Activated naive CD4-positive, alpha-beta T cell treated with anti-CD3 and anti-CD28 coated beads, Interleukin-2, amount 50 U/mL, for 72 hours (primary cell): Measurements from ENCODE around the gene WASHC4. TPM values are rescaled to one million over a fixed set of nuclear protein-coding genes. Genes with fewer than 3 reads are reported as not detected.
A peak's percentile ranks its signal among the peaks of the same experiment; 100 is the strongest.
"Not testable (repeated sequence)": the region's sequence is repeated elsewhere in the genome, so short reads cannot be mapped to it uniquely, and the experiment has no call there.

Source experiments
- ATAC-seq, 2 donors: fragments of 150-1000 bp; cut with Tn5 transposase; 2 replicates each; pipeline ENCODE4 v1.10.0; 2021; ENCODE audit warnings: mild to moderate bottlenecking in 2 of 2, moderate library complexity in 2 of 2
- DNase-seq, 2 donors: peaks; one replicate each; pipeline ENCODE4 v3.0.0; 2021 to 2022; ENCODE audit warnings: low spot score in 2 of 2
- H3K27ac Mint-ChIP-seq, 2 donors: one replicate each; pipeline ENCODE4 v1.8.0; 2022; ENCODE audit warnings: mild to moderate bottlenecking in 2 of 2, mixed read lengths in 2 of 2
- H3K36me3 Mint-ChIP-seq, 2 donors: one replicate each; pipeline ENCODE4 v1.8.0; 2022; ENCODE audit warnings: mixed read lengths in 2 of 2
- H3K9me3 Mint-ChIP-seq, 2 donors: one replicate each; pipeline ENCODE4 v1.8.0; 2022; ENCODE audit warnings: mixed read lengths in 2 of 2
- total RNA-seq, 2 donors: library from RNA; stranded (reverse); gene quantifications; one replicate each; pipeline ENCODE4 v1.2.3, GENCODE V29; 2022

WASHC4 gene
- total RNA-seq, 2 donors from 2014 or later, result 30.5 to 41.2 TPM

- no peak within 1 kb of the TSS for H3K27ac Mint-ChIP-seq
- peak; percentile 92 to 96 for ATAC-seq
Measured at GRCh38 chr12:105084251-105085250, 23.0 kb upstream of the WASHC4 start, which contains the start of gene ALDH1L2. Gene ALDH1L2, minus strand, starts transcription at chr12:105084458. Its CDS starts 22 bp downstream, at chr12:105084436.

GRCh38 chr12:105085501-105085900 lies 22.0 kb upstream of the WASHC4 start:
- Mint-ChIP-seq H3K36me3 (peaks cover 0 to 11% of the 10 kb centered on the region in 2 donors), H3K9me3 (peaks cover 0 to 10% of the 10 kb centered on the region in 2 donors), H3K27ac (no peak overlapping the region)
- ATAC-seq (no peak), DNase-seq (no peak)

More at GRCh38 chr12:105084251-105085250, 23.0 kb upstream of the WASHC4 start, which contains the start of gene ALDH1L2:
- Mint-ChIP-seq H3K9me3 (peaks cover 0 to 10% of the 10 kb centered on the region in 2 donors), H3K36me3 (peaks cover 0 to 11% of the 10 kb centered on the region in 2 donors)
- peak in 1 of 2 donors; percentile 67 for DNase-seq

- Mint-ChIP-seq H3K27ac (no peak overlapping the region), H3K36me3 (peaks cover 0 to 5% of the 10 kb centered on the region in 2 donors), H3K9me3 (peaks cover 0 to 10% of the 10 kb centered on the region in 2 donors)
- ATAC-seq, result no peak
- DNase-seq, result no peak
Measured at GRCh38 chr12:105089817-105090216, 17.7 kb upstream of the WASHC4 start.

GRCh38 chr12:105090361-105090760 lies 17.2 kb upstream of the WASHC4 start:
- ATAC-seq (no peak), DNase-seq (no peak)
- Mint-ChIP-seq H3K27ac (no peak overlapping the region), H3K36me3 (peaks cover 0 to 4% of the 10 kb centered on the region in 2 donors), H3K9me3 (peaks cover 0 to 8% of the 10 kb centered on the region in 2 donors)

GRCh38 chr12:105091476-105092206 lies 15.9 kb upstream of the WASHC4 start:
- no peak overlapping the region for H3K27ac Mint-ChIP-seq
- ATAC-seq (no peak), DNase-seq (no peak)
- peaks cover 6% of the 10 kb centered on the region in 2 donors for H3K9me3 Mint-ChIP-seq
- H3K36me3 Mint-ChIP-seq, result no peaks in the 10 kb centered on the region

GRCh38 chr12:105092336-105092735 lies 15.2 kb upstream of the WASHC4 start:
- DNase-seq, result no peak
- peaks cover 6% of the 10 kb centered on the region in 2 donors for H3K9me3 Mint-ChIP-seq
- H3K27ac Mint-ChIP-seq, result no peak overlapping the region
- H3K36me3 Mint-ChIP-seq, result no peaks in the 10 kb centered on the region
- ATAC-seq, result no peak

- not testable (repeated sequence) for H3K36me3 Mint-ChIP-seq, H3K9me3 Mint-ChIP-seq, ATAC-seq, DNase-seq, H3K27ac Mint-ChIP-seq
Measured at GRCh38 chr12:105095338-105095737, 12.2 kb upstream of the WASHC4 start.

GRCh38 chr12:105099356-105099755 lies 8.2 kb upstream of the WASHC4 start:
- Mint-ChIP-seq H3K27ac (no peak overlapping the region), H3K36me3 (peaks cover 0 to 7% of the 10 kb centered on the region in 2 donors), H3K9me3 (peaks cover 6% of the 10 kb centered on the region in 2 donors)
- DNase-seq, result no peak
- no peak for ATAC-seq

GRCh38 chr12:105100207-105100985 lies 7.1 kb upstream of the WASHC4 start:
- DNase-seq, result no peak
- no peak for ATAC-seq
- Mint-ChIP-seq H3K27ac (no peak overlapping the region), H3K9me3 (peaks cover 6 to 10% of the 10 kb centered on the region in 2 donors), H3K36me3 (peaks cover 6 to 7% of the 10 kb centered on the region in 2 donors)

GRCh38 chr12:105100998-105101397 lies 6.5 kb upstream of the WASHC4 start:
- ATAC-seq, result no peak
- H3K36me3 Mint-ChIP-seq, result peaks cover 6 to 7% of the 10 kb centered on the region in 2 donors
- H3K9me3 Mint-ChIP-seq, result peaks cover 6 to 10% of the 10 kb centered on the region in 2 donors
- DNase-seq, result no peak
- no peak overlapping the region for H3K27ac Mint-ChIP-seq

GRCh38 chr12:105102673-105103072 lies 4.9 kb upstream of the WASHC4 start:
- no peak for DNase-seq
- H3K9me3 Mint-ChIP-seq, result peaks cover 0 to 4% of the 10 kb centered on the region in 2 donors
- ATAC-seq, result no peak
- peaks cover 6 to 15% of the 10 kb centered on the region in 2 donors for H3K36me3 Mint-ChIP-seq
- H3K27ac Mint-ChIP-seq, result no peak overlapping the region

- no peak overlapping the region for H3K27ac Mint-ChIP-seq
- DNase-seq (no peak), ATAC-seq (no peak)
- H3K36me3 Mint-ChIP-seq, result peaks cover 11 to 12% of the 10 kb centered on the region in 2 donors
- H3K9me3 Mint-ChIP-seq, result peaks cover 0 to 4% of the 10 kb centered on the region in 2 donors
Measured at GRCh38 chr12:105104762-105105161, 2.8 kb upstream of the WASHC4 start.

- ATAC-seq (no peak), DNase-seq (no peak)
- peaks cover 0 to 4% of the 10 kb centered on the region in 2 donors for H3K9me3 Mint-ChIP-seq
- peaks cover 11 to 13% of the 10 kb centered on the region in 2 donors for H3K36me3 Mint-ChIP-seq
- H3K27ac Mint-ChIP-seq, result peak overlapping the region in 1 of 2 donors; percentile 96
Measured at GRCh38 chr12:105106621-105107020, 910 bp upstream of the WASHC4 start.

GRCh38 chr12:105107171-105107493 lies 399 bp upstream of the WASHC4 start:
- H3K36me3 Mint-ChIP-seq, result peaks cover 14 to 18% of the 10 kb centered on the region in 2 donors
- DNase-seq, result no peak
- H3K9me3 Mint-ChIP-seq, result peaks cover 0 to 9% of the 10 kb centered on the region in 2 donors
- ATAC-seq, result peak; percentile 2 to 3
- H3K27ac Mint-ChIP-seq, result peak overlapping the region; percentile 96

GRCh38 chr12:105109465-105110212 lies 2.1 kb downstream of the WASHC4 start:
- no peak for ATAC-seq

More at GRCh38 chr12:105109465-105110212, 2.1 kb downstream of the WASHC4 start:
- Mint-ChIP-seq H3K9me3 (peaks cover 0 to 9% of the 10 kb centered on the region in 2 donors), H3K36me3 (peaks cover 15 to 31% of the 10 kb centered on the region in 2 donors), H3K27ac (peak overlapping the region; percentile 17 to 96)
- DNase-seq, result no peak
